Thyroid gland (tissue), 4 donors: Measurements from ENCODE around the gene NPC2.

Source experiments
- POLR2A ChIP-seq, 2 donors: fragments of 450-650 bp; IDR thresholded peaks; one replicate each; pipeline ENCODE4 v1.6.1; 2017; ENCODE audit warnings: antibody characterized with exemption in 2 of 2, mild to moderate bottlenecking in 2 of 2, moderate library complexity in 1 of 2
- TF ChIP-seq, protein P1 (sequence below), 6 experiments: fragments of 200-600 bp in 3 of 6; fragments of 450-650 bp in 3 of 6; sonication (generic) in 3 of 6; IDR thresholded peaks; one replicate each; pipeline ENCODE4 v1.5.1; 2016 to 2019; ENCODE audit warnings: antibody characterized with exemption in 6 of 6, mild to moderate bottlenecking in 2 of 6, inconsistent platforms in 1 of 6, moderate library complexity in 1 of 6

DNA sequence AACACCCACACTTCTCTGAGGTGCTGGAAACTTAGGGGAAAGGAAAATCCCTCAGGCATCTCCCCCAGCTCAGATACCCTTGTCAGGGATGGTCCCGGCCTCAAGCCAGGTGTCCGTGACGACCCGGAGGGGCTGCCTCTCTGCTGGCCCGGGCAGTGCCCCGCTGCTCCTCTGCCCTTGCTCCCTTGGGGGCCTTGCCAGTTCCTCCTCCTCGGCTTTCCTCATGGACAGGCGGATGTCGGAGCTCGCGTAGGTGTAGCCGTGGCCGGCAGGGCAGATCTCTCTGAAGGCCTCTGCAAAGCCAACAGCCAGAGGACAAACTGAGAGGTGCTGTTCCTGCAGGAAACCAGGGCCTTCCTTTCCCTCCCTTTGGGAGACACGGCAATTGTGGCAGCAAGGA is 35.3 kb upstream of the NPC2 start:
- TF ChIP-seq, protein P1, sequence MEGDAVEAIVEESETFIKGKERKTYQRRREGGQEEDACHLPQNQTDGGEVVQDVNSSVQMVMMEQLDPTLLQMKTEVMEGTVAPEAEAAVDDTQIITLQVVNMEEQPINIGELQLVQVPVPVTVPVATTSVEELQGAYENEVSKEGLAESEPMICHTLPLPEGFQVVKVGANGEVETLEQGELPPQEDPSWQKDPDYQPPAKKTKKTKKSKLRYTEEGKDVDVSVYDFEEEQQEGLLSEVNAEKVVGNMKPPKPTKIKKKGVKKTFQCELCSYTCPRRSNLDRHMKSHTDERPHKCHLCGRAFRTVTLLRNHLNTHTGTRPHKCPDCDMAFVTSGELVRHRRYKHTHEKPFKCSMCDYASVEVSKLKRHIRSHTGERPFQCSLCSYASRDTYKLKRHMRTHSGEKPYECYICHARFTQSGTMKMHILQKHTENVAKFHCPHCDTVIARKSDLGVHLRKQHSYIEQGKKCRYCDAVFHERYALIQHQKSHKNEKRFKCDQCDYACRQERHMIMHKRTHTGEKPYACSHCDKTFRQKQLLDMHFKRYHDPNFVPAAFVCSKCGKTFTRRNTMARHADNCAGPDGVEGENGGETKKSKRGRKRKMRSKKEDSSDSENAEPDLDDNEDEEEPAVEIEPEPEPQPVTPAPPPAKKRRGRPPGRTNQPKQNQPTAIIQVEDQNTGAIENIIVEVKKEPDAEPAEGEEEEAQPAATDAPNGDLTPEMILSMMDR (IDR thresholded peaks at IDR 0.05), result no peak
- no peak for TF ChIP-seq POLR2A (IDR thresholded peaks at IDR 0.05)
